CD4-positive, alpha-beta T cell (primary cell): ENCODE data around the gene MFSD12. TPM values are rescaled to one million over a fixed set of nuclear protein-coding genes. Genes with fewer than 3 reads are reported as not detected.

Source experiments
- ATAC-seq: fragments of 200-7000 bp; cut with Tn5 transposase; one replicate; pipeline ENCODE4 v1.10.0; 2022; ENCODE audit warnings: mild to moderate bottlenecking; ENCODE audit not compliant: poor library complexity
- CTCF ChIA-PET: fragments of 350-600 bp; sonication (Branson Sonifier 250); formaldehyde crosslinking; loops from one replicate; lab custom pipeline; 2021; ENCODE audit warnings: antibody characterized with exemption, inconsistent platforms; lab: Charles Lee
- POLR2A ChIA-PET: fragments of 350-600 bp; sonication (Branson Sonifier 250); formaldehyde crosslinking; loops from one replicate; lab custom pipeline; 2021; ENCODE audit warnings: antibody characterized with exemption, inconsistent platforms; lab: Charles Lee
- DNase-seq, 14 experiments: peaks; one replicate each; pipeline ENCODE4 v3.0.0-alpha.2; 2013 to 2020; ENCODE audit warnings: mixed read lengths in 2 of 14
- H3K27ac ChIP-seq, 2 donors: one replicate each; pipeline versions ENCODE4 v1.5.1 to v1.7.0; 2013; ENCODE audit warnings: low read length in 2 of 2, low read depth in 1 of 2, mild to moderate bottlenecking in 1 of 2
- H3K27me3 ChIP-seq, 2 experiments: 1 replicate in 1 of 2; 2 replicates in 1 of 2; pipeline versions ENCODE4 v1.6.1 to v1.7.0; 2013; ENCODE audit warnings: low read length in 2 of 2, control low read depth in 1 of 2, mild to moderate bottlenecking in 1 of 2, moderate library complexity in 1 of 2; ENCODE audit not compliant: insufficient read depth in 2 of 2, control insufficient read depth in 1 of 2
- H3K36me3 ChIP-seq: one replicate; pipeline ENCODE4 v1.6.1; 2013; ENCODE audit warnings: low read length, control low read depth; ENCODE audit not compliant: insufficient read depth
- H3K4me1 ChIP-seq: one replicate; pipeline ENCODE4 v1.6.1; 2013; ENCODE audit warnings: low read length, control low read depth; ENCODE audit not compliant: insufficient read depth
- H3K4me3 ChIP-seq: one replicate; pipeline ENCODE4 v1.5.1; 2013; ENCODE audit warnings: mild to moderate bottlenecking, low read length, moderate library complexity
- H3K9me3 ChIP-seq, 2 experiments: 1 replicate in 1 of 2; 2 replicates in 1 of 2; pipeline versions ENCODE4 v1.6.1 to v1.7.0; 2013; ENCODE audit warnings: low read length in 2 of 2, mild to moderate bottlenecking in 2 of 2, control low read depth in 1 of 2, moderate library complexity in 1 of 2; ENCODE audit not compliant: control insufficient read depth in 1 of 2, insufficient read depth in 1 of 2
- H3K27ac Mint-ChIP-seq: one replicate; pipeline ENCODE4 v1.8.0; 2020; ENCODE audit warnings: mixed read lengths
- H3K27me3 Mint-ChIP-seq: one replicate; pipeline ENCODE4 v1.8.0; 2021; ENCODE audit warnings: mixed read lengths
- H3K36me3 Mint-ChIP-seq: one replicate; pipeline ENCODE4 v1.8.0; 2021; ENCODE audit warnings: low read depth, mixed read lengths
- H3K4me1 Mint-ChIP-seq: one replicate; pipeline ENCODE4 v1.8.0; 2021; ENCODE audit warnings: low read depth, mixed read lengths
- H3K4me3 Mint-ChIP-seq: one replicate; pipeline ENCODE4 v1.8.0; 2020; ENCODE audit warnings: mild to moderate bottlenecking, mixed read lengths
- H3K9me3 Mint-ChIP-seq: one replicate; pipeline ENCODE4 v1.8.0; 2020; ENCODE audit warnings: mixed read lengths
- CTCF ChIP-seq: fragments of 200-600 bp; IDR thresholded peaks from one replicate; pipeline ENCODE4 v1.8.0; 2022; ENCODE audit warnings: antibody characterized with exemption, mild to moderate bottlenecking
- intact Hi-C, 2 experiments: fragments of 100-400 bp; cut with DNase I in 1 of 2; cut with micrococcal nuclease in 1 of 2; formaldehyde crosslinking; loops; one replicate each; pipeline versions ENCODE4 v1.15.1 to v1.9.0; 2023 to 2025; cut with DNase I, micrococcal nuclease
- total RNA-seq, 174 experiments: library from RNA in 2 of 174; stranded (reverse) in 2 of 174; gene quantifications; one replicate each; pipeline ENCODE4 v1.2.3 and lab custom pipeline; 2021 to 2026

MFSD12 gene
- total RNA-seq, 2 experiments from 2014 or later, result 62.5 to 65.0 TPM

GRCh38 chr19:3575260-3575741 lies 17.9 kb upstream of the MFSD12 start:
- Histone ChIP-seq H3K27ac (no peak overlapping the region), H3K9me3 (peaks cover 0 to 7% of the 10 kb centered on the region in 2 experiments), H3K36me3 (no peaks in the 10 kb centered on the region), H3K4me1 (peaks cover 18% of the 10 kb centered on the region), H3K4me3 (no peak overlapping the region), H3K27me3 (no peaks in the 10 kb centered on the region)
- Mint-ChIP-seq H3K27me3 (no peaks in the 10 kb centered on the region), H3K4me3 (peak overlapping the region; percentile 81), H3K4me1 (peaks cover 16% of the 10 kb centered on the region), H3K36me3 (peaks cover 12% of the 10 kb centered on the region), H3K9me3 (no peaks in the 10 kb centered on the region), H3K27ac (no peak overlapping the region)
- TF ChIP-seq CTCF, result no peak
- ChIA-PET POLR2A (interaction anchor here (2.0 kb wide), 1 partner anchor 19 kb away, joined by 8 read pairs; the partner anchor contains the start of gene MFSD12), CTCF (interaction anchor here (0.5 to 1.2 kb wide), 3 partner anchors 30 to 587 kb away, joined by 3 to 5 read pairs (median 4); no protein-coding TSS in a partner anchor)
- intact Hi-C loops, result no loop called here
- ATAC-seq, result no peak
- peak in 7 of 14 experiments; percentile 13 to 57 (median 33) for DNase-seq

- H3K4me1 ChIP-seq, result peaks cover 18% of the 10 kb centered on the region
- Mint-ChIP-seq H3K27me3 (no peaks in the 10 kb centered on the region), H3K27ac (no peak overlapping the region), H3K4me3 (peak overlapping the region; percentile 81), H3K4me1 (peaks cover 16% of the 10 kb centered on the region), H3K9me3 (no peaks in the 10 kb centered on the region), H3K36me3 (peaks cover 12% of the 10 kb centered on the region)
- peak overlapping the region; percentile 73 for H3K4me3 ChIP-seq
- H3K36me3 ChIP-seq, result no peaks in the 10 kb centered on the region
- ATAC-seq, result peak; percentile 18
- no peak for TF ChIP-seq CTCF
- H3K27me3 ChIP-seq, result no peaks in the 10 kb centered on the region
- peak; percentile 48 to 94 (median 74) for DNase-seq
- ChIA-PET POLR2A (interaction anchor here (0.9 to 2.0 kb wide), 4 partner anchors 17 to 189 kb away, joined by 3 to 8 read pairs (median 4); partner anchors contain the start of genes MFSD12 and MRPL54), CTCF (interaction anchor here (0.9 to 1.2 kb wide), 2 partner anchors 27 to 29 kb away, joined by 3 read pairs; no protein-coding TSS in a partner anchor)
- intact Hi-C loops, result loop anchor here in 1 of 2 experiments (2.0 to 5.0 kb wide), 3 partner anchors 53 to 137 kb away; partner anchors contain the start of genes CACTIN and FZR1
- no peak overlapping the region for H3K27ac ChIP-seq
- peaks cover 0 to 7% of the 10 kb centered on the region in 2 experiments for H3K9me3 ChIP-seq
Measured at GRCh38 chr19:3573858-3574637, 16.7 kb upstream of the MFSD12 start.

GRCh38 chr19:3573162-3573857 lies 15.9 kb upstream of the MFSD12 start:
- Mint-ChIP-seq H3K27me3 (no peaks in the 10 kb centered on the region), H3K4me1 (peaks cover 16% of the 10 kb centered on the region), H3K9me3 (no peaks in the 10 kb centered on the region), H3K4me3 (peak overlapping the region; percentile 81), H3K36me3 (peaks cover 12% of the 10 kb centered on the region), H3K27ac (no peak overlapping the region)
- TF ChIP-seq CTCF, result no peak
- ChIA-PET CTCF (interaction anchor here (0.9 to 1.2 kb wide), 2 partner anchors 26 to 29 kb away, joined by 3 read pairs; no protein-coding TSS in a partner anchor), POLR2A (interaction anchor here (0.9 to 1.4 kb wide), 3 partner anchors 18 to 189 kb away, joined by 3 to 4 read pairs (median 3); partner anchors contain the start of gene MRPL54)
- H3K4me1 ChIP-seq, result peaks cover 18% of the 10 kb centered on the region
- intact Hi-C loops, result loop anchor here in 1 of 2 experiments (2.0 to 5.0 kb wide), 3 partner anchors 53 to 136 kb away; partner anchors contain the start of genes CACTIN and FZR1
- peaks cover 0 to 7% of the 10 kb centered on the region in 2 experiments for H3K9me3 ChIP-seq
- H3K4me3 ChIP-seq, result peak overlapping the region; percentile 73
- ATAC-seq, result peak; percentile 0
- H3K27ac ChIP-seq, result peak overlapping the region in 1 of 2 donors; percentile 61
- H3K27me3 ChIP-seq, result no peaks in the 10 kb centered on the region
- H3K36me3 ChIP-seq, result no peaks in the 10 kb centered on the region
- no peak for DNase-seq
